GM21723 (cell line): Measurements from ENCODE around the gene SETD4.
"Not testable (repeated sequence)": the region's sequence is repeated elsewhere in the genome, so short reads cannot be mapped to it uniquely, and the experiment has no call there.

Source experiments
- ATAC-seq: cut with Tn5 transposase; IDR thresholded peaks from one replicate; pipeline ENCODE4 v1.9.1; 2021; ENCODE audit warnings: mild to moderate bottlenecking, moderate library complexity; ENCODE audit not compliant: unreplicated experiment

The SETD4 gene, protein sequence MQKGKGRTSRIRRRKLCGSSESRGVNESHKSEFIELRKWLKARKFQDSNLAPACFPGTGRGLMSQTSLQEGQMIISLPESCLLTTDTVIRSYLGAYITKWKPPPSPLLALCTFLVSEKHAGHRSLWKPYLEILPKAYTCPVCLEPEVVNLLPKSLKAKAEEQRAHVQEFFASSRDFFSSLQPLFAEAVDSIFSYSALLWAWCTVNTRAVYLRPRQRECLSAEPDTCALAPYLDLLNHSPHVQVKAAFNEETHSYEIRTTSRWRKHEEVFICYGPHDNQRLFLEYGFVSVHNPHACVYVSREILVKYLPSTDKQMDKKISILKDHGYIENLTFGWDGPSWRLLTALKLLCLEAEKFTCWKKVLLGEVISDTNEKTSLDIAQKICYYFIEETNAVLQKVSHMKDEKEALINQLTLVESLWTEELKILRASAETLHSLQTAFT

DNA sequence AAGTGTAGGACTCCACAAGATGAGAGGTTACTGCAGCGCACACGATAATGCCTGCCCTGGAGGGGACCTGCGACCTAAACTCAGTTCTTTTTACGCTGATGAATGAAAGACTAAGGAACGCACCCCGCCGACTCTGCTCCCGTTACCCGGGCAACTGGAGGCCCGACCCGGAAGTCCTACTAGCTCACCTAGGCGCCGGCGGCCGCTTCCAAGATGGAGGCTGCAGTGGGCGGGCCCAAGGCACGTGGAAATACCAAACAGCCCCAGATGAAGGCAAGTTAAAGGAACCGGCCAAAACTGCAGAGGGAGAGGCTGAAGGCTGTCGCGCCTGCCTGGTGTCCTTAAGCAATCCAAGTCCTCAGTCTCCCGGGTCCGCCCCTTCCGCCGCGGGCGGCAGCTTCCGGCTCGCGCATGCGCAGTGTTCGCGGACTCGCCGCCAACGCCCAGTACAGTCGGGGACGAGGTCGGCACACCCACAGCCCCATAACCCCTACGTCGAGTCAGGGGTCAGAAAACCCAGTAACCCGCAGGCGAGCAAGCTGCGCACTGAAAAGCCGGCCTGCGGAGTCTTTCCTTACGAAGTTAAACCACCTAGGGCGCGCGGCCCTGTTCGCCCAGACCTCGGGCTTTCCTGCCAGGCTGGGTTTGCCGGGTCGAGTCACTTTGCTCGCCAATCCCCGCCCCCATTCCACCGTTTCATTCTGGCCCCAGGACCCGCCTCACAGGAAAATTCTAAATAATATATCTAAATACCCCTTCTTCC is at the start of gene SETD4:
Gene SETD4, minus strand, starts transcription at position 368 of the 763 bp plus-strand sequence. CDS start 1,638 bp downstream, outside the sequence.
- ATAC-seq: peak; percentile 90

GRCh38 chr21:36109868-36110267 is 49.5 kb upstream of the SETD4 start:
- ATAC-seq: no peak

DNA sequence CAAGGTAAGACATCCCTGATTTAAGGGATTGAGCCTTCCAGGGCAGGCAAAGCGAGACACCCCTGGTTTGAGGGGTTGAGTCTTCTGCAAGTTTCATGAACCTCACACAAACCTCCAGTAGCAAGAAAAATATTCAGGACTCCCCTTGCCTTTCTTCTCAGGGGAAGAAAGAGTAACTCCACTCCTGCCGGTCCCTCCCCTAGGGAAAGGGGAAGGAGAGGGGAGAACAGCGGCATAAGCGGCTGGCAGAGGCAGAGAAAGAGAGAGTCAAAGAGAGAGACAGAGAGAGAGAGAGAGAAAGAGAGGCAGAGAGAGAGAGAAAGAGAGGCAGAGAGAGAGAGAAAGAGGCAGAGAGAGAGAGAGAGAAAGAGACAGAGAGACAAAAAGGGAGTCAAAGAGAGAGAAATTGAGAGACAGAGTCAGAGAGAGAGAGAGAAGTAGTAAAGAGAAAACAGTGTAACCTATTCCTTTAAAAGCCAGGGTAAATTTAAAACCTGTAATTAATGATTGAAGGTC is 45.1 kb upstream of the SETD4 start:
- ATAC-seq: no peak

DNA sequence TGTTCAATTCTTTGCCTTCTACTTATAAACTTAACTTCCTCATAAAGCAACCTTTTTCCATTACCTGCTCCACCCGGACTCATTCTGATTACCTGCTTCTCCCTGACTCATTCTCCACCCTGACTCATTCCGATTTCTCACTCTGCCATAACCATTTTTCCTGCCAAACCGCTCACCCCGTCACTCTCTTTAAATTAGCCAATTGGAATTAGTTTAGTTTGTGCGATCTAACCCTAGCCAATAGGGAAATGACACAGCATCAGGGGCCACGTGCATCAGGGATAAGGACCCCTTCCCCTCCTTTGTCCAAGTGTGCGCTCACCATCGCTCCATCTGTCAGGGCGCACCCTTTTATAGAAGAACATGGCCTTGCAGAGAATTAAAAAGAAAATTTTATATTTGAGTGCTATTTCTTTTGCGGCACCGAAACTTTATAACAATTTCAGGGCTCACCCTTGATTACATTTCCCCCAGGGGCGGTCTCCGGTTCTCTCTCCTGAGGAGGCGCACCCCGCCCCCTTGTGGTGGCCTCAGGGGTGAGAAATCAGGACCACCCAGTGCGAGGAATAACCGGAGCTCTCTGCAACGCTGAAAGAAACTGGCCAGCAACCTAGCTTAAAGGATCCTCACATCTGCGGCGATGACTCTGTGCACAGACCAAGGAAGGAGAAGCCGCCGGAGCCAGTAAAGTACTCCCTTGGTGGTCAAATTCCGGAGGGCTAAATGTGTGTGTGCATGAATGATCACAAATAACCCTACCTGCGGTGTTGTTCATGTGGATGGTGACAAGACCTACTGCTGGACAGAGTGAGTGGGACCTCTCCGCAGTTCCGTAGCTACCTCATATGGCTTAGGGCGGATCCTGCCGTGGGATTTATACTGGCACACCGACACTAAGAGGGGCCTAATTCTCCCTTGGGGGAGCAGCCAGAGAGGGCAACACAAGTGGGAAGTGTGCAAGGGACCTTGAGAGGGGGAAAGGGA is 44.3 kb upstream of the SETD4 start:
- no peak for ATAC-seq

DNA sequence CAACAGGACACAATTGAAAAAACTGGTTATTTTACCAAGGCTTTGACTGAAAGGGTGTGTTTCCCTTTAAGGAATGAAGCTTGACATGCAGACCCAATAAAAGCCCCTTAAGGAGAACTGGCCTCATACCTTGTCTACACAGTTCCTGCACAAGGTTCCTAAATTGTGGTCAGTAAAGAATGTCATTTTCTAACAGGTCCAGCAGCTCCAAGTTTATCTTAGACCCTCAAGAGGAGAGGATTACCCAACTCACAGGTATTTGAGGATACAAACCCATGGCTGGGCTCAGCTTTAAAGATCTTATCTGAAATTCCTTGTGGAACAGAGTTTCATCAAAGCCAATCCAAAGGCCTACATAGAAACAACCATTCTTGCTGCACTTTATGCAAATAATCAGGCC is 43.1 kb upstream of the SETD4 start:
- no peak for ATAC-seq

DNA sequence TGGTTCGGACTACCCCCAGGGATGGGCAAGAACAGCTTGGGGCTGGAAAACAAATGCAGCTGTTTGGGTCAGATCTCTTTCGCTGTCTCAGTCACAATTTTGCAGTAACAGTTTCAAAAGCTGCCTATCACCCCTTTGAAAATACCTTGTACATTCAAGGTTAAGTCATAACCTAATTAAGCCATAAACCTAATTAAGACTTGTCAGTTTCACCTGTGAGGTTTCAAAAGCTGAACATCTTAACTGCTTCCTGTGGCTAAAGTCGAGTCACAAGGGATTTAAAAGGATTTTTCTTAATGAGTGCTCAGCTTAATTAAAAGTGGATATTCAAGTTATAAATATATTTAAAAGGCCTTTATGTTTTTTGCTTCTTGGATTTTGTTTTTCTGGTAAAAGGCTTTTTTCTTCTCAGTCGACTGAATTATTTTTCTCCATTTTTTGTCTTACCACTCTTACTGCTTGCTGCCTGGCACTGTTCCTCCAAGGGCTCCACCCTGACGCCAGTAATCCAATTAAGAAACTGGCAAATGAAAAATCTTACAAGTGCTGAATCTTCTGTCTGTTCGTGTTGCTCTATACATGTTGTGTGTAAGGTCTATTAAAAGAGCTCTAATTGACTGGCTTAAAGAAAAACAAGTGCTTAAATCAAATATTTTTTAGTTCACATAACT is 40.8 kb upstream of the SETD4 start:
- no peak for ATAC-seq

GRCh38 chr21:36099695-36100211 is 39.4 kb upstream of the SETD4 start:
- not testable (repeated sequence) for ATAC-seq

DNA sequence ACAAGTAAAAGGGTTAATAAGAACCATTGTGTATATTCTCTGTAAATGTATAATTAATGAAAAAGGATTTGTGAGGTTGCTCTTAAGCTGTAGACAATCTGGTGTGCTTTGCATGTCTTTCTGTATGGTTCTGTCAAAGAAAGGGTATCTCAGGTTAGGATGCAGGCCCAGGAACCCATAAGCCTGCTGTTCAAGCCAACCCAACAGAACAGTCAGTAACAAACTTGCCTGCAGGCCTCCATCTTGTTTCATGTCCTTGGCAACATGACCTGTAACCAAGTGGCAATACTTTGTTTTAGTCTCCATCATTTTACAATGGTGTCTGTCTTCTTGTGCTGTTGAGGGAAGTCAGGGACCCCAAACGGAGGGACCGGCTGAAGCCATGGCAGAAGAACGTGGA is 38.7 kb upstream of the SETD4 start:
- ATAC-seq: no peak

GRCh38 chr21:36098182-36098532 is 37.8 kb upstream of the SETD4 start:
- no peak for ATAC-seq

GRCh38 chr21:36097427-36098181 is 37.3 kb upstream of the SETD4 start:
- peak; percentile 55 for ATAC-seq

GRCh38 chr21:36096398-36097290 is 36.3 kb upstream of the SETD4 start:
- ATAC-seq: no peak

DNA sequence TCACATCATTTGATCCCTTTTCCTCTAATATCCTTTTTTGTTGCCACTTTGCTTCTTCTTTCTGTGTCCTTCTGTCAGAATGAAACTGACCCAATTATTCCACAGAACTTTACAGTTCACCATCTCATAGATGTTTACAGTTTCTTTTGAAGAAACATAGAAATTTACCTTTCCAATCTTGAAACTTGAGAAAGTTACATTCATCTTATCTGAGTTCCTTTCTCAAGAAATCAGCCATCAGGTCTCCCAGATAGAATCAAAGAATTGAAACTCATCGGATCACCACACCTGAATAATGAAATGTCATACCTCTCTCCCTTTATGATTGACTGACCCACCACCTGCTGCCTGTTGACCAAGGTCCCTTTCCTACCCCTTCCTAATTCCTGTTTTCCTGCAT is 33.2 kb upstream of the SETD4 start:
- no peak for ATAC-seq

DNA sequence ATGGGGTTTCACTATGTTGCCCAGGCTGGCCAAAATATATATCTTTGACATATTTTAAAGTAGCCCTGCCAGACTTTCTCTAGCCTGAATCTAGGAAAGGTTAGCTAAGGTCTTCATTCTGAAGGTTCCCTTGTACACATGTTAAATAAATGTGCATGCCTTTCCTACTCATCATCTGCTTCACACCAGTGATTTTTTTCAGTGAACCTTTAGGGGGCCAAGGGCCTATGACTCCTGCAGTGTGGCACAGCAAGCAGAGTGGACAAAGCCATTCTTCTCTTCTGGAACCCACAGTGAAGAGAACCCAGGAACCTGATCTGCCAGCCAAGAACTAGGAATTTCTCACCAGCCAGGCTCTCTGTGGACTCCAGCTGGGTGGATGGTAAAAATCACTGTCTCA is 32.4 kb upstream of the SETD4 start:
- ATAC-seq: no peak

- ATAC-seq: no peak
Observed at GRCh38 chr21:36089946-36090345, 29.6 kb upstream of the SETD4 start.

- ATAC-seq: no peak
Observed at GRCh38 chr21:36087362-36088138, 27.2 kb upstream of the SETD4 start.

GRCh38 chr21:36082237-36082664 is 21.9 kb upstream of the SETD4 start:
- no peak for ATAC-seq

DNA sequence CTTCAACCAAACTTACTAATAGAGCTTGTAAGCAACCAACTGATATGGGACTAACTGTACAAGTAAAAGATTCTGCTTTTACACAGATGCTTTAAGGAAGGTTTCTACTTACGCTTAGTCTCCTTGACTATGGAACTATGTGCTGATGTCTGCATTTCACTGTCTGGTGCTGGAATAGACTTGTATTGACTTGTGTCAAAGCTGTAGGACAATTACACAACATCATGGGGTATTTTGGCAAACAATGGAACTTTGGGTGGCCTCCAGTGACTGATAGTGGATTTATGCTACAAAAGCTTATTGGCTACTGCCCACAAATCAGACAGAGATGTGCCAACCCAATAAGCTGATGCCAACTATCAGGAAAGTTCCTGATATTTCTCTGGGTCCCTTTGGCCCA is 20.1 kb upstream of the SETD4 start:
- ATAC-seq: no peak
